ENCODE data around the gene VIL1.

DNA sequence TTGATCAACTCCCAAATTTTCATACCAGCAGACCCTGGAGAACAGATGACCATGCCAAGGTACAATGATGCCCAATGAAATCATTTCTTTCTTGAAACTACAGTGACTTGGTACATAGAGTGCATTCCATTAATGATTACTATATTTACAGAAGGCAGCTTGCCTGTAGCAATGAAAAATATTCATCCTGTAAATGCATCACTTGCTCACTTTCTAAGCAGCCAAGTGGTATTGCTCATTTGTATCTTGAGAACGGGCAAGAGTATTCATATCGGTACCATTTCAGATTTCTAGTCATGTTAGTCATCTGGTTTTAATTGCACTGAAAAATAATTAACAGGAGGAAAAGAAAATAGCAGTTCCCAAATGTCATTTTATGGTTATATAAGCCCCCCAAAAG, 59.6 kb downstream of the VIL1 start:
- TF ChIP-seq POLR2A (IDR thresholded peaks at IDR 0.05): no peak
- TF ChIP-seq, protein P1, sequence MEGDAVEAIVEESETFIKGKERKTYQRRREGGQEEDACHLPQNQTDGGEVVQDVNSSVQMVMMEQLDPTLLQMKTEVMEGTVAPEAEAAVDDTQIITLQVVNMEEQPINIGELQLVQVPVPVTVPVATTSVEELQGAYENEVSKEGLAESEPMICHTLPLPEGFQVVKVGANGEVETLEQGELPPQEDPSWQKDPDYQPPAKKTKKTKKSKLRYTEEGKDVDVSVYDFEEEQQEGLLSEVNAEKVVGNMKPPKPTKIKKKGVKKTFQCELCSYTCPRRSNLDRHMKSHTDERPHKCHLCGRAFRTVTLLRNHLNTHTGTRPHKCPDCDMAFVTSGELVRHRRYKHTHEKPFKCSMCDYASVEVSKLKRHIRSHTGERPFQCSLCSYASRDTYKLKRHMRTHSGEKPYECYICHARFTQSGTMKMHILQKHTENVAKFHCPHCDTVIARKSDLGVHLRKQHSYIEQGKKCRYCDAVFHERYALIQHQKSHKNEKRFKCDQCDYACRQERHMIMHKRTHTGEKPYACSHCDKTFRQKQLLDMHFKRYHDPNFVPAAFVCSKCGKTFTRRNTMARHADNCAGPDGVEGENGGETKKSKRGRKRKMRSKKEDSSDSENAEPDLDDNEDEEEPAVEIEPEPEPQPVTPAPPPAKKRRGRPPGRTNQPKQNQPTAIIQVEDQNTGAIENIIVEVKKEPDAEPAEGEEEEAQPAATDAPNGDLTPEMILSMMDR (IDR thresholded peaks at IDR 0.05): no peak
